Neural crest cell (in vitro differentiated cells): ENCODE data around the gene OSBPL2. TPM values are rescaled to one million over a fixed set of nuclear protein-coding genes. Genes with fewer than 3 reads are reported as not detected.

ENCODE experiments used
- DNase-seq: peaks from one replicate; pipeline ENCODE4 v3.0.0; 2021; ENCODE audit warnings: low read depth, mixed read lengths, low spot score
- H3K27ac Mint-ChIP-seq: one replicate; pipeline ENCODE4 v1.8.0; 2021; ENCODE audit warnings: mild to moderate bottlenecking, mixed read lengths; ENCODE audit not compliant: unreplicated experiment
- H3K27me3 Mint-ChIP-seq: 2 replicates; pipeline ENCODE4 v1.8.0; 2021; ENCODE audit warnings: low read depth, mild to moderate bottlenecking, mixed read lengths
- H3K36me3 Mint-ChIP-seq: 2 replicates; pipeline ENCODE4 v1.8.0; 2021; ENCODE audit warnings: low read depth, mild to moderate bottlenecking, mixed read lengths
- H3K4me1 Mint-ChIP-seq: 2 replicates; pipeline ENCODE4 v1.8.0; 2021; ENCODE audit warnings: mixed read lengths
- H3K4me3 Mint-ChIP-seq: one replicate; pipeline ENCODE4 v1.8.0; 2021; ENCODE audit warnings: mild to moderate bottlenecking, mixed read lengths
- H3K9me3 Mint-ChIP-seq: 2 replicates; pipeline ENCODE4 v1.8.0; 2021; ENCODE audit warnings: mixed read lengths
- total RNA-seq: library from RNA; stranded (reverse); gene quantifications from 2 replicates; pipeline ENCODE4 v1.2.1, GENCODE V29; 2021
- TF ChIP-seq, protein P1 (sequence below): fragments of 200-600 bp; sonication (generic); conservative IDR thresholded peaks from 2 replicates; pipeline ENCODE4 v1.5.0; 2021; ENCODE audit warnings: antibody characterized with exemption, mild to moderate bottlenecking

OSBPL2 gene
- total RNA-seq, 1 donor from 2014 or later = 33.1 TPM

DNA sequence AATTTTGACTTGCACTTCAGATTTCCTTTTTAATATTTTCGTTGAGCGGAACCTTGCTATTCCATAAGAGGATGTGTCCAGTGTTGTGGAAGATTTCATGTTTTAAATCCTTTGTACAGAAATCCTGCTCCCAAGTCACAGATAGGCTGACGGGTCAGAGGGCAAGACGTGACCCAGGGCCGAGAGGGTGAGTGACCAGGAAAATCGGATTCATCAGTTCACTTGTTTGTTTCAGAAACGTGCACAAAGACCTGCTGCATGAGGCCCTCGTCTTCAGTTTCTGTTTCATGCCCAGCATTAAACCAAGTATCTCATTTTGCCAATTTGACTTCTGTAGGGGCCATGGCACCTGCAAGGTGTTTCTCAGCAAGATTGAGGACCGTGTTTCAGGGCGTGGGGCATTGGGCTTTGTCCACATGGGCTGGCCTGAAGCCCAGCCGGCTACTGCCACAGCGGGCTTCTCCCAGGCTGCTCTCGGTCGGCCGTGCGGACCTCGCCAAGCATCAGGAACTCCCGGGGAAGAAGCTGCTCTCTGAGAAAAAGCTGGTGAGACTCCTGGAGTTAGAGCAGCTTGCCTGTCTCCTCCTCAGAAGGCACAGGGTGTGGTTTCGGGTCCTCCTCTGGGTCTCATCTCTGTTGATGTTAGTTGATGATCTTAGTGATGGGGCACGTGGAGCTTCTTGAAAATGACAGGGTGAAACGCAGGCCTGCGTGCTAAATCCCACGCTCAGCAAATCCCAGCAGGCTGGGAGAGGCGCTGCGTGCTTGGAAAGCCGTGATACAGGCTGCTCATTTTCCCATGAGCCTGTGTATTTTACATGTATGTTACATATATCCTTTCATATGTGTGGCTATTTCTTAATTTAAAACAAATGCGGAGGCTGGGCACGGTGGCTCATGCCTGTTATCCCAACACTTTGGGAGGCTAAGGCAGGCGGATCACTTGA, 45.0 kb upstream of the OSBPL2 start:
- Mint-ChIP-seq H3K27me3 (no peaks in the 10 kb centered on the region), H3K27ac (peak overlapping the region; percentile 13), H3K4me1 (peaks cover 5% of the 10 kb centered on the region), H3K4me3 (no peak overlapping the region), H3K9me3 (no peaks in the 10 kb centered on the region), H3K36me3 (no peaks in the 10 kb centered on the region)
- TF ChIP-seq, protein P1, sequence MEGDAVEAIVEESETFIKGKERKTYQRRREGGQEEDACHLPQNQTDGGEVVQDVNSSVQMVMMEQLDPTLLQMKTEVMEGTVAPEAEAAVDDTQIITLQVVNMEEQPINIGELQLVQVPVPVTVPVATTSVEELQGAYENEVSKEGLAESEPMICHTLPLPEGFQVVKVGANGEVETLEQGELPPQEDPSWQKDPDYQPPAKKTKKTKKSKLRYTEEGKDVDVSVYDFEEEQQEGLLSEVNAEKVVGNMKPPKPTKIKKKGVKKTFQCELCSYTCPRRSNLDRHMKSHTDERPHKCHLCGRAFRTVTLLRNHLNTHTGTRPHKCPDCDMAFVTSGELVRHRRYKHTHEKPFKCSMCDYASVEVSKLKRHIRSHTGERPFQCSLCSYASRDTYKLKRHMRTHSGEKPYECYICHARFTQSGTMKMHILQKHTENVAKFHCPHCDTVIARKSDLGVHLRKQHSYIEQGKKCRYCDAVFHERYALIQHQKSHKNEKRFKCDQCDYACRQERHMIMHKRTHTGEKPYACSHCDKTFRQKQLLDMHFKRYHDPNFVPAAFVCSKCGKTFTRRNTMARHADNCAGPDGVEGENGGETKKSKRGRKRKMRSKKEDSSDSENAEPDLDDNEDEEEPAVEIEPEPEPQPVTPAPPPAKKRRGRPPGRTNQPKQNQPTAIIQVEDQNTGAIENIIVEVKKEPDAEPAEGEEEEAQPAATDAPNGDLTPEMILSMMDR = no peak
- DNase-seq = no peak

DNA sequence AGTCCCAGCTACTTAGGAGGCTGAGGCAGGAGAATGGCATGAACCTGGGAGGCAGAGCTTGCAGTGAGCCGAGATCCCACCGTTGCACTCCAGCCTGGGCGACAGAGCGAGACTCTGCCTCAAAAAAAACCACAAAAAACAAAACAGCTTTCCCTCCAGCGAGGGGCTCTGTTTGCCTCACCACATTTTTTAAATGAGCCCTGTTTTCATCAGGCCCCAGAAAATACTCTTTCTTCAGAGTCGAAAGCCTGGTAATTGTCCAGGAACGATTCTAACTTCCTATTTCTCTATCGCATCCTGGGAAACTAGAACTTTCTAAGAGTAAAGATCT, 43.3 kb upstream of the OSBPL2 start:
- Mint-ChIP-seq H3K36me3 (peaks cover 9% of the 10 kb centered on the region), H3K4me1 (peaks cover 8% of the 10 kb centered on the region)
- TF ChIP-seq, protein P1 = no peak

DNA sequence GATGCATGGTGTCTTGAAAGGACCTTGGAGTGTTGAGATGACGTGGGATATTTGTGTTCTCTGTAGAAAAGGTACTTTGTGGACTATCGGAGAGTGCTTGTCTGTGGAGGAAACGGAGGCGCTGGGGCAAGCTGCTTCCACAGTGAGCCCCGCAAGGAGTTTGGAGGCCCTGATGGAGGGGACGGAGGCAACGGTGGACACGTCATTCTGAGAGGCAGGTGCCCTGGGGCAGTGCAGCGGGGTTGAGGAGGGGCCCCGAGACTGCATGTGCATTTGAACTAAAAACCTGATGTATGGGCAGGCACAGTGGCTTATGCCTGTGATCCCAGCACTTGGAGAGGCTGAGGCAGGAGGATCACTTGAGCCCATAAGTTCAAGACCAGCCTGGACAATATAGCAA, 42.6 kb upstream of the OSBPL2 start:
- no peak for DNase-seq
- TF ChIP-seq, protein P1 = no peak
- H3K27ac Mint-ChIP-seq = no peak overlapping the region
- no peak overlapping the region for H3K4me3 Mint-ChIP-seq
- H3K4me1 Mint-ChIP-seq = peaks cover 8% of the 10 kb centered on the region
- no peaks in the 10 kb centered on the region for H3K9me3 Mint-ChIP-seq
- H3K36me3 Mint-ChIP-seq = peaks cover 12% of the 10 kb centered on the region
- H3K27me3 Mint-ChIP-seq = no peaks in the 10 kb centered on the region

More for the DNA sequence above, 43.3 kb upstream of the OSBPL2 start:
- H3K27me3 Mint-ChIP-seq = no peaks in the 10 kb centered on the region
- H3K9me3 Mint-ChIP-seq = no peaks in the 10 kb centered on the region
- no peak overlapping the region for H3K27ac Mint-ChIP-seq
- DNase-seq = no peak
- H3K4me3 Mint-ChIP-seq = no peak overlapping the region

DNA sequence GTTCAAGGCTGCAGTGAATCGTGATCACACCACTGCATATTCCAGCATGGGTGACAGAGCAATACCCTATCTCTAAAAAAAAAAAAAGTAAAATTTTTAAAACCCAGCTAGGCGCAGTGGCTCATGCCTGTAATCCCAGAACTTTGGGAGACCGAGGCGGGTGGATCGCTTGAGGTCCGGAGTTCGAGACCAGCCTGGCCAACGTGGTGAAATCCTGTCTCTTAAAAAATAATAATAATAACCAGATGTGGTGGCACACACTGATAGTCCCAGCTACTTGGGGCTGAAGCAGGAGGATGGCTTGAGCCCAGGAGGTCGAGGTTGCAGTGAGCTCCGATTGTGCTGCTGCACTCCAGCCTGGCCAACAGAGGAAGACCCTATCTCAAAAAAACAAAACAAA, 42.0 kb upstream of the OSBPL2 start:
- H3K4me3 Mint-ChIP-seq = no peak overlapping the region
- H3K9me3 Mint-ChIP-seq = no peaks in the 10 kb centered on the region
- H3K27ac Mint-ChIP-seq = no peak overlapping the region
- peaks cover 12% of the 10 kb centered on the region for H3K36me3 Mint-ChIP-seq
- DNase-seq = no peak
- H3K27me3 Mint-ChIP-seq = no peaks in the 10 kb centered on the region
- TF ChIP-seq, protein P1 = no peak
- H3K4me1 Mint-ChIP-seq = peaks cover 8% of the 10 kb centered on the region

DNA sequence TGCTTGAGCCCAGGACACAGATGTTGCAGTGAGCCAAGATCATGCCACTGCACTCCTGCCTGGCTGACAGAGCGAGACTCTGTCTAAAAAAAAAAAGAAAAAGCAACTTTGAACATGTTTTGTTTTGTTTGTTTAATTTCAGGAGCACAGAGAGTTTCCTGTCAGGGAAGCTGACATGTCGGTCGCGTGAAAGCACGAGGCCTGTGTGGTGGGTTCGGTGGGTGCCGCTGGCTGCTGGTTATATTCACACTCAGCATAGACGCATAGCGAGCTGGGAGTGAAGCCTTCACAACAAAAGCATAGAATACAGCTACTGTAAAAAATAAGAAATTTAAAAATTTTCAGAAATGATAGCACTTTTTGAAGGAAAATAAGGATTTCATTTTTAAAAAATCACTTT, 41.0 kb upstream of the OSBPL2 start:
- no peak overlapping the region for H3K4me3 Mint-ChIP-seq
- peaks cover 8% of the 10 kb centered on the region for H3K4me1 Mint-ChIP-seq
- H3K27ac Mint-ChIP-seq = no peak overlapping the region
- TF ChIP-seq, protein P1 = no peak
- DNase-seq = no peak
- no peaks in the 10 kb centered on the region for H3K9me3 Mint-ChIP-seq
- no peaks in the 10 kb centered on the region for H3K27me3 Mint-ChIP-seq
- peaks cover 15% of the 10 kb centered on the region for H3K36me3 Mint-ChIP-seq
